Measurements from ENCODE around the gene USP47. TPM values are rescaled to one million over a fixed set of nuclear protein-coding genes. Genes with fewer than 3 reads are reported as not detected.

The USP47 gene
- total and polyA plus RNA-seq, 8 donors: 40.9 to 127 (median 108) TPM

DNA sequence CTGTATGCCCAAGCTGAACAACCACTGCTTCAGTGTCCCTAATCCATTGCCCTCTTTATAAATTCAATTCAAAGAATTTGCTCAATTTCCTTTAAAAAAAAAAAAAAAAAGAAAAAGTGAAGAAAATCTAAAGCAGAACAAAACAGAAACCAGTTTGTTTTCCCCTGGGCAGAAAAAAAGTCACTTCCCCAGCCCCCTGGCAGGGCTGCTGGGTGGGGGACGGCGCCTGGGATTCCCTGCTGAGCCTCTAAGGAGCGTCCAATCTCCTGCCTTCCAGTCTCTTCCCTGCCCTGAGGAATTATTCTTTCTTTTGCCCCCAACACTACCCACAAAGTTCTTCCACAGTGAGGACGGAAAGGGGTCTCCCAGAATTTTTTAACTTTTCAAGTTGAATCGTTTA, 142.8 kb downstream of the USP47 start:
- H3K4me1 ChIP-seq: peaks cover 5 to 14% of the 10 kb centered on the region in 2 donors
- no peak overlapping the region for H3K27ac ChIP-seq
- no peak for DNase-seq

DNA sequence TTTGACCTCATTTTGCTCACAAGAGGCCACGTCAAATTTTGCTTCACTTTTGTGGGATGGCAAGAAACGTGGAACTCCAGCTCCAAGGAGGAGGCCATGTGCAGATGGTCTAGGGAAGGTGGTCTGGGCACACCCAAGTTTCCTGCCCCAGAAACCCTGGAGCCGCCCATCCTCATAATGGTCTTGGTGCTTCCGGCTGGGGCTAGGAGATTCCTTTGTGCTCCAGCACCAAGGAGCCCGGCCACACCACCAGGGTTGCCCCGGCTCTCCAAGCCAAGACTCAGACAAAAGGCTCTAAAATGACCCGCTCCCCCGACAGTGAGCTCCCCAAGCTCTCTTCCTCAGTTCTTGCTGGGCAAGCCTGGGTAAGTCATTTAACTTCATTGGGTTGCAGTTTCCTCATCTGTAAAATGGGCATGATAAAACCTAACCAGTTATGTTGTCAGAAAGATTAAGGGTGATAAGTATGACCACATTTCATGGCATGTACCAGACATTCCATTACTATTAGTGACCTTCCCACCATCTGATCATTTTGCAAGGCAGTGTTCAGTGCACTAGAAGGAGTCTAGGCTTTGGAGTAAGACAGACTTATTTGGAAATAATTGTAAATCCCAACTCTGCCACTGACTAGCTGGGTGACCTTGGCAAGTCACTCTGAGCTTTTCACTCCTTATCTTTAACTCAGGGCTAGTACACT, 143.4 kb downstream of the USP47 start:
- Histone ChIP-seq H3K36me3 (no peaks in the 10 kb centered on the region), H3K4me3 (no peak overlapping the region), H3K9me3 (no peaks in the 10 kb centered on the region), H3K27me3 (no peaks in the 10 kb centered on the region), H3K4me1 (peaks cover 0 to 8% of the 10 kb centered on the region in 2 donors), H3K27ac (no peak overlapping the region)
- ATAC-seq (no peak), DNase-seq (no peak)
- intact Hi-C loops (cut with DNase I): no loop called here
- TF ChIP-seq, protein P1, sequence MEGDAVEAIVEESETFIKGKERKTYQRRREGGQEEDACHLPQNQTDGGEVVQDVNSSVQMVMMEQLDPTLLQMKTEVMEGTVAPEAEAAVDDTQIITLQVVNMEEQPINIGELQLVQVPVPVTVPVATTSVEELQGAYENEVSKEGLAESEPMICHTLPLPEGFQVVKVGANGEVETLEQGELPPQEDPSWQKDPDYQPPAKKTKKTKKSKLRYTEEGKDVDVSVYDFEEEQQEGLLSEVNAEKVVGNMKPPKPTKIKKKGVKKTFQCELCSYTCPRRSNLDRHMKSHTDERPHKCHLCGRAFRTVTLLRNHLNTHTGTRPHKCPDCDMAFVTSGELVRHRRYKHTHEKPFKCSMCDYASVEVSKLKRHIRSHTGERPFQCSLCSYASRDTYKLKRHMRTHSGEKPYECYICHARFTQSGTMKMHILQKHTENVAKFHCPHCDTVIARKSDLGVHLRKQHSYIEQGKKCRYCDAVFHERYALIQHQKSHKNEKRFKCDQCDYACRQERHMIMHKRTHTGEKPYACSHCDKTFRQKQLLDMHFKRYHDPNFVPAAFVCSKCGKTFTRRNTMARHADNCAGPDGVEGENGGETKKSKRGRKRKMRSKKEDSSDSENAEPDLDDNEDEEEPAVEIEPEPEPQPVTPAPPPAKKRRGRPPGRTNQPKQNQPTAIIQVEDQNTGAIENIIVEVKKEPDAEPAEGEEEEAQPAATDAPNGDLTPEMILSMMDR (IDR thresholded peaks at IDR 0.05): no peak

More for the DNA sequence above, 142.8 kb downstream of the USP47 start:
- no peaks in the 10 kb centered on the region for H3K36me3 ChIP-seq
- ATAC-seq: no peak
- H3K4me3 ChIP-seq: no peak overlapping the region
- TF ChIP-seq, protein P1 (IDR thresholded peaks at IDR 0.05): no peak
- intact Hi-C loops (cut with DNase I): no loop called here
- no peaks in the 10 kb centered on the region for H3K27me3 ChIP-seq
- H3K9me3 ChIP-seq: no peaks in the 10 kb centered on the region

DNA sequence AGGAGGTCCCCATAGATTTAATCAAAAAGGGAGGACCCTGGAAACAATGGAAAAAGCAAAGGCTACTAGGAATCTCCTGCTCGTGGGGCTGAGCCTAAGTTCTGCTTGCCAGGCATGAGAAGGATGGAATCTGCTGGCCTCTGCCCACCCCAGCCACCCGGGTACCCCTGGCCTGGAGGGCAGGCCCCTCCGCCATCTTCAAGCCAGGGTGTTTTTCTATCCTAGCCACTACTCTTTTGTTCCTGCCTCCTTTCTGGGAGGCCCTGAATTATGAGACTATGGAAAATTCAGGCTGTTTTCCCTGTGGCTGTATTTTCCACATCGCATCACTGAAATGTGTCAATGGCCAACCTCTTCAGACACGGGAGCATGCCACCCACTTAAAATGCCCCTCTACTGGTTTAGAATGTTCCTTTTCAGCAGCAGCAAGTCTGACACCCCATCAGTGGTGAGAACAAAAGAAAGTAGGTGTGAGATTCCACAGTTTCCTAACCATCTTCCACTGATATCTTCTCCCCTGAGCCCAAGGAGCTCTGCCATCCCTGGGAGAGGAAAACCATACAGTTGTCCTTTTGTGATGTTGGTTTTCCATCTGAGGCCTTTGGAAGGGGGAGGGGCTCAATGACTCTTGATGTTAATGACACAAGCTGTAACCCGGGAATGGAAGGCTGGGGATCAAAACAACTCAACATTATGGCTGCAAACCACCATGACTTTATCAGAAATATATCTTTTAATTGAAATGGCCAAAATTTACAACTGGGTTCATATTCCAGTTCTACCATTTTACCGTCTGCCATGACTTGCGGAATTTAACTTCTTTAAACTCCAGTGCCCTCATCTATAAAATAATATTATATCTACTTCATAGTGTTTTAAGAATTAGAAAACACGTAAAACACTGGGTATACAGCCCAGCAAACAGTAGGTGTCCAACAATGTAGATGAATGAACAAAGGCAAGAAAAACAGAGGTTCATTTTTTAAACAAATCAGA, 144.5 kb downstream of the USP47 start:
- DNase-seq (no peak), ATAC-seq (no peak)
- intact Hi-C loops (cut with DNase I): no loop called here
- H3K4me3 ChIP-seq: no peak overlapping the region
- H3K27me3 ChIP-seq: no peaks in the 10 kb centered on the region
- no peak overlapping the region for H3K27ac ChIP-seq
- H3K4me1 ChIP-seq: peaks cover 0 to 6% of the 10 kb centered on the region in 2 donors
- H3K36me3 ChIP-seq: no peaks in the 10 kb centered on the region
- TF ChIP-seq, protein P1 (IDR thresholded peaks at IDR 0.05): no peak
- H3K9me3 ChIP-seq: no peaks in the 10 kb centered on the region

DNA sequence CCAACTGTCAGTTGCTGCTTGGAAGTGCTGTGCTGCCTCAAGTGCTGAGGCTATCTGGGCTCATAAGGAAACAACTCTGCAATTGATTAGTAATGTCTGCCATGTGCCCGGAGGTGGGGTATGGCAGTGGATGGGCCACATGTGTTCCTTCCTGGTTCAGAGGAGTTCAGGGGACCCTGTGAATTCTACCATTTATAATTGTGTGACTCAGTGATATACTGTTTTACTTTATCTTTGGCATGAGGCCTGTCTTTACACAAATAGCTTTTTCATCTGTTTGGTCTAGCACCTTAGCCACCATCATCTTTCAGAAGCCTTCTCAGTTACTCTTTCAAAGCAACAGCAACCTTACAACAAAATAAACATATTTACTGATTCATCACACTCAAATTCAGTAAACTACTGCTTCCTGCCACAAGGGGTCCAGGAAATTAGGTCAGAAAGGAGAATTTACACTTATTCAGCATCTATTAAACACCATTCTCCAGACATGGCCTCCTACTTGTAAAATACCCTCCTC, 145.8 kb downstream of the USP47 start:
- H3K36me3 ChIP-seq: no peaks in the 10 kb centered on the region
- DNase-seq (no peak), ATAC-seq (no peak)
- intact Hi-C loops (cut with DNase I): no loop called here
- TF ChIP-seq, protein P1 (IDR thresholded peaks at IDR 0.05): no peak
- no peak overlapping the region for H3K4me3 ChIP-seq
- H3K27me3 ChIP-seq: no peaks in the 10 kb centered on the region
- no peaks in the 10 kb centered on the region for H3K9me3 ChIP-seq
- peak overlapping the region; percentile 7 to 14 for H3K27ac ChIP-seq
- H3K4me1 ChIP-seq: peaks cover 0 to 6% of the 10 kb centered on the region in 2 donors
